Activated CD8-positive, alpha-beta memory T cell treated with anti-CD3 and anti-CD28 coated beads for 48 hours (primary cell): ENCODE data around the gene CHD3.

Experiments
- DNase-seq, 3 experiments: peaks; one replicate each; pipeline ENCODE4 v3.0.0-alpha.2; 2020; ENCODE audit warnings: low read depth in 2 of 3, low spot score in 2 of 3

The CHD3 gene

GRCh38 chr17:7893187-7893880, 4.7 kb downstream of the CHD3 start:
- DNase-seq, result no peak

- DNase-seq, result no peak
These were observed 5.6 kb downstream of the CHD3 start for GRCh38 chr17:7894226-7894625.

GRCh38 chr17:7894866-7895265, 6.3 kb downstream of the CHD3 start:
- DNase-seq, result no peak

GRCh38 chr17:7897090-7897489, 8.5 kb downstream of the CHD3 start:
- DNase-seq, result no peak

GRCh38 chr17:7897773-7898172, 9.2 kb downstream of the CHD3 start:
- no peak for DNase-seq

- no peak for DNase-seq
These were observed 14.8 kb downstream of the CHD3 start for GRCh38 chr17:7903154-7904103.

- no peak for DNase-seq
These were observed 20.5 kb downstream of the CHD3 start for GRCh38 chr17:7909089-7909488.

GRCh38 chr17:7910281-7910680, 21.7 kb downstream of the CHD3 start:
- DNase-seq, result no peak

GRCh38 chr17:7910711-7911110, 22.1 kb downstream of the CHD3 start:
- DNase-seq, result no peak

- no peak for DNase-seq
These were observed 22.5 kb downstream of the CHD3 start for GRCh38 chr17:7911116-7911515.

GRCh38 chr17:7912927-7913524, 24.4 kb downstream of the CHD3 start:
- no peak for DNase-seq

GRCh38 chr17:7915179-7915610, 26.6 kb downstream of the CHD3 start:
- DNase-seq, result no peak

- peak; percentile 62 to 77 (median 76) for DNase-seq
These were observed 27.2 kb downstream of the CHD3 start, which contains the start of gene RNF227 for GRCh38 chr17:7915611-7916384. RNF227 (minus strand) TSS chr17:7916289; CDS start chr17:7916195, 94 bp downstream.

- no peak for DNase-seq
These were observed 27.7 kb downstream of the CHD3 start for GRCh38 chr17:7916385-7916682.

- no peak for DNase-seq
These were observed 28.2 kb downstream of the CHD3 start for GRCh38 chr17:7916808-7917207.

GRCh38 chr17:7922269-7922844, 33.8 kb downstream of the CHD3 start:
- DNase-seq, result no peak

- DNase-seq, result peak; percentile 40 to 55 (median 41)
These were observed 34.4 kb downstream of the CHD3 start for GRCh38 chr17:7922845-7923628.

GRCh38 chr17:7927596-7927995, 39.0 kb downstream of the CHD3 start:
- no peak for DNase-seq

- DNase-seq, result no peak
These were observed 40.8 kb downstream of the CHD3 start, which contains the start of gene KCNAB3 for GRCh38 chr17:7929158-7930023. KCNAB3 (minus strand) TSS chr17:7929856; CDS start chr17:7929435, 421 bp downstream.
